HG03354 (cell line): ENCODE measurements around the gene CSF2.
"Not testable (repeated sequence)": the region's sequence is repeated elsewhere in the genome, so short reads cannot be mapped to it uniquely, and the experiment has no call there.

Source experiments
- ATAC-seq: cut with Tn5 transposase; IDR thresholded peaks from one replicate; pipeline ENCODE4 v1.9.1; 2021; ENCODE audit warnings: mild to moderate bottlenecking; ENCODE audit not compliant: unreplicated experiment, poor library complexity, severe bottlenecking

CSF2 gene

DNA sequence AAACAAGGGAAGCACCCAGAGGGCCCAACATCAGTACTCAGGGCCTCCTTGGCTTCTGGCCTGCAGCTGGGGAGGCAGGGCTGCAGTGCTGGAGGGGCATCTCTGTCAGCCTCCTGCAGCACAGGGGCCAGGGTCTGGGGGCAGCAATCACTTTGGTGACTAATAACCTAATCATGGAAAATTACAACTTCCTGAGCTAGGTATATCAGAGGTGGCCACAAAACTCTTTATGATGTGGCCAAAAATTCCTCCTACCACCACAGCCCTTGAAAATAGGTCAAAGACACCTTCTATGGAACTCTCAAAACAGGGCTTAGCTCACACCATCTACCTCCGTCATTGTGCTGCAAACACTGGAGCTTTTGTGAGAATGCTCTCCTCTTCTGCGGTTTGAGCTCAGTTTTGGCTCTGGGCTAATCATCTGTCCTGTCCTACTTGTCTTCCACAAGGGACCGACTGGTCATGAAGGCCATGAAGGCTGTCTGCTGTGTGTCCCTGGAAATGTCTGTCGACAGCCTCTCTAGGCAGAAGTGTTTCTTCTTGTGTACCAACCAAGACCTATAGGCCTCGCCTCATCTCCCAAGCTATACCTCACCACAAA lies 28.6 kb downstream of the CSF2 start:
- no peak for ATAC-seq

- ATAC-seq: no peak
Observed at GRCh38 chr5:132102944-132103331, 29.3 kb downstream of the CSF2 start.

GRCh38 chr5:132103332-132103951 lies 29.9 kb downstream of the CSF2 start:
- peak; percentile 80 for ATAC-seq

DNA sequence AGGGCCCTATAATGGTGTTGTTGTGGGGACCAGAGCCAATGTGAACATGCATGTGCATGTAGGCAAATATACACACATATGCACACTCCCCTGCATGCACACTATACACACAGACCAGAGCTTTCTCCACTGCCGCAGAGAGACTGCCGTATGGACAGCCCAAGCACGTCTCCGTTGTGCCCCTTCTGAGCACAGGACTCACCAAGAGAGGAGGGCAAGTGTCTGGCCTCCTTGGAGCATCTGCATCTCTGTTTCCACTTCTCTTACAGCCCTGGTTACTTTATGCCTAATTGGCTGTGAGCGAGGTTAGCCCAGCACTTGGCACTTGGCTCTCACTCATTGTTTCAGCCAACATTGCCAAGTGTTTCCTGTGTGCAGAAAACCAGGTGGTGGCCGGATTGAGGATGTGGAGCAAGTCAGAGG lies 30.4 kb downstream of the CSF2 start:
- peak; percentile 22 for ATAC-seq

DNA sequence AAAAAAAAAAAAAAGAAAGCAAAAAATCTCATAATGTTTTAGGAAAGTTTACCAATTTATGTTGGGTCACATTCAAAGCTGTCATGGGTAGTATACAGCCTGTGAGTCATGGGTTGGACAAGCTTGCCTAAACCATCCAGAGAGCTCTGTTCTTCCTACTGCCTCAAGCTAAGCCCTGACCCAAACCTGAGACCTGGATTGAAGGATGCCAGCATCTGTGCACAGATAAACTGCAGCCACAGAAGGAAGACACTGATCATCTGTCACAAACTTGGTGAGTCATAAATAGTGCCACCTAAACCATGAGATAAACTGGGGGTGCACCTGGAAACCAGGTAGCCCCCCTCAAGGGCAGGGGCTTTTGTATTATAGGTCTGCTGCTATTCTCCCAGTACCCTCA lies 31.0 kb downstream of the CSF2 start:
- ATAC-seq: no peak

- ATAC-seq: no peak
Observed at GRCh38 chr5:132105688-132106087, 32.1 kb downstream of the CSF2 start.

DNA sequence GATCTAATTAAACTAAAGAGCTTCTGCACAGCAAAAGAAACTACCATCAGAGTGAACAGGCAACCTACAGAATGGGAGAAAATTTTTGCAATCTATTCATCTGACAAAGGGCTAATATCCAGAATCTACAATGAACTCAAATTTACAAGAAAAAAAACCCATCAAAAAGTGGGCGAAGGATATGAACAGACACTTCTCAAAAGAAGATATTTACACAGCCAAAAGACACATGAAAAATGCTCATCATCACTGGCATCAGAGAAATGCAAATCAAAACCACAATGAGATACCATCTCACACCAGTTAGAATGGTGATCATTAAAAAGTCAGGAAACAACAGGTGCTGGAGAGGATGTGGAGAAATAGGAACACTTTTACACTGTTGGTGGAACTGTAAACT lies 34.9 kb downstream of the CSF2 start:
- ATAC-seq: not testable (repeated sequence)

- not testable (repeated sequence) for ATAC-seq
Observed at GRCh38 chr5:132108957-132109356, 35.4 kb downstream of the CSF2 start.

GRCh38 chr5:132109494-132110053 lies 36.0 kb downstream of the CSF2 start:
- ATAC-seq: no peak

DNA sequence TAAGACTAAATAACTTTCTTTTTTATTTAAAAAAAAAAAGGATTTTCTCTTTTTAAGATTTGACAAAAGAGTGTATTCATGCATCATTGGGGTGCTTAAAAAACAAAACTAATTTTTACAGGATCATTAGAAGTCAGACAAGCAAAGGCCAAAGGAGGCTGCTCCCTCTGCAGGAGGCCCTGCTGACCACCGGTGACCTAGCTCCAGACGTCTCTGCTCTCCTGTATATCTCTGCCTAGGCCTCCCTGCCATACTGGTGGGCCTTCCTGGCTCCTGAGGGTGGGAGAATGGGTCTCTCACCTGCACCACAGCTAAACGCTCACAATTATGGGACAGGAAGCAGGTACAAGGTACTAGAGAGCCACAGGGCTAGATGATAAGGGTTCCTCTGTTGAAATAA lies 36.6 kb downstream of the CSF2 start:
- no peak for ATAC-seq

DNA sequence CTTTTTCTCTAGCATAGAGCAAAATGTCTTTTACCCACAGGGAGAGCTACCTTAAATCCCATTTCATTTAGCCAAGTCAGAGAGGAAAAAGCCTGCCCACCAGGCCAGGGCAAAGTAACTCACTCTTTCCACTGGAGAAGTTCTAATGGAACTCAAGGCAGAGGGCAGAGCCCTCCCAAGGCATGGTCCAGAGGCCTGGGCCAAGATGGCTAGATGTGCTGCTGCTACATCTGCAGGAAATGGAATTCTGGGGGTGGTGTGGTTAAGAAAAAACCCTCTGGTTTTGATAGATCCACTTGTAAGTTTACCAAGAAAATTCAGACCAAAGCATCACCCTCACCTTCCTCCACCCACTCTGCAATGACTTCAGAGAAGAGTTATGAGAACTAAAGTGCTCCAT lies 37.3 kb downstream of the CSF2 start:
- no peak for ATAC-seq

- no peak for ATAC-seq
Observed at GRCh38 chr5:132112111-132112510, 38.5 kb downstream of the CSF2 start.

DNA sequence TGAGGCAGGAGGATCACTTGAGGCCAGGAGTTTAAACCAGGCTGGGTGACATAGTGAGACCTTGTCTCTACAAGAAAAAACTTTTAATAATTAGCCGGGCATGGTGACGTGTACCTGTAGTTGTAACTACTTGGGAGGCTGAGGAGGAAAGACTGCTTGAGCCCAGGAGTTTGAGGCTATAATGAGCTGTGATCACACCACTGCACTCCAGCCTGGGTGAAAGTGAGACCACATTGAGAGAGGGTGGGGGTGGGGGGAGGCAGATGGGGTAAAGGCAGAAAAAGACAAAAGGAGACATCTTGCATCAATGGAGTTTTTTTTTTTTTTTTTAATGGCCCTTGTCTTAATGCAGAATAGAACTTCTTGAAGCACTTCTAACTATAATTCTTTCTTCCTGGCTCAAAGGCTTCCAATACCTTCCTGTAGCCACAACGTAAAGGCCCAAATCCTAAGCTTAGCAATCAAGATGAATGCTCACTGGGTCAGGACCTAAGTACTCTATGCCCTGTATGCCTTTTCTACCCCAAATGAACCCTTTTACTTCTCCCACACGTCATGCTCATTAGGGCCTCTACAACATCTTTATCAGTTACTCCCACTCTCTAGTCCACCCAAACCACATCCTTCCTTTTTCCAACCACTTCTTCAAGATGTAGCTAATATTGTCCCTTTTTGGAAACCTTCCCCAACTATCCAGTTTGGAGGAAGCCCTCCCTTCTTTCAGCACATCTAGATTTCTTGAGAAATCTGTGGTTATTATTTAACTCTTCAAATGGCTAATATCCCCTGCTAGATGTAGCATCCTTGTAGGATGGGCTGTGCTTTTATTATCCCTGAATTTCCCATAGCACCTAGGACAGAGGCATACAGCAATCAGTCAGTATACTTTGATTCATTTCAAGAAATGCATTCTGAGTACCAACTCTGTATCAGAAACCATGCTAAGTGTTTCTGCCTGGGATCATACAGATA lies 40.8 kb downstream of the CSF2 start:
- no peak for ATAC-seq

DNA sequence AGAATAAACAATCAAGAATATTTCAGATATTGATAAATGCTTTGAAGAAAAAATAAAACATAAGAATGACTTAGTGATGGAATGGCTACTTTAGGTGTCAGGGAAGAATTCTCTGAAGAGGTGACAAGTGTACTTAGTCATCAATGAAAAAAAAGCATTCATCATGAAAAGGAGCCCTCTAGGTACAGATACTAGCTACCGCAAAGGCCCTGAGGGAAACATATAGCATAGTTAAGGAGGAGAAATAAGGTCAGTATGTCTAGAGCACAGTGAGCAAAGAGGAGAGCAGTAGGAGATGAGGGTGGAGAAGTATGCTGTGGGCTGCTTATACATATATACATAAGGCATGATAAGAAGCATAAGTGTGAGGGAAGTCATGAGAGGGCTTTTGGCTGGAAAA lies 41.8 kb downstream of the CSF2 start:
- ATAC-seq: no peak

DNA sequence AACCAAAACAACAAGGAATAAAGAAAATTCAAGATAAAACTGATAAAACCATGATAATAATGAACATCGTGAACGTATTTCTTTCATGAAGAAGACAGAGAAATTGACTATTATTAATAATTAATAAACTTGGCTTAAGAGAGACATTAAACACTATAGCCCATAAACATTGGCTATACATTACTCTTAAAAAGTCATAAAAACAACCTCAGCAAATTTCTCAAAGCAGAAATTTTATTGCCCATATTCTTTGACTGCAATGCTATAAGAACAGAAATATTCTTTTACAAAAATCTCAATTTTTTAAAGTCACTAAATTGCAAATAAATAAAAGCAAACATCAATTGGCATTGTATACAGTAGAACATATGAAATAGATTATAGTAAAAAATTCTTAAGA lies 42.5 kb downstream of the CSF2 start:
- ATAC-seq: no peak

DNA sequence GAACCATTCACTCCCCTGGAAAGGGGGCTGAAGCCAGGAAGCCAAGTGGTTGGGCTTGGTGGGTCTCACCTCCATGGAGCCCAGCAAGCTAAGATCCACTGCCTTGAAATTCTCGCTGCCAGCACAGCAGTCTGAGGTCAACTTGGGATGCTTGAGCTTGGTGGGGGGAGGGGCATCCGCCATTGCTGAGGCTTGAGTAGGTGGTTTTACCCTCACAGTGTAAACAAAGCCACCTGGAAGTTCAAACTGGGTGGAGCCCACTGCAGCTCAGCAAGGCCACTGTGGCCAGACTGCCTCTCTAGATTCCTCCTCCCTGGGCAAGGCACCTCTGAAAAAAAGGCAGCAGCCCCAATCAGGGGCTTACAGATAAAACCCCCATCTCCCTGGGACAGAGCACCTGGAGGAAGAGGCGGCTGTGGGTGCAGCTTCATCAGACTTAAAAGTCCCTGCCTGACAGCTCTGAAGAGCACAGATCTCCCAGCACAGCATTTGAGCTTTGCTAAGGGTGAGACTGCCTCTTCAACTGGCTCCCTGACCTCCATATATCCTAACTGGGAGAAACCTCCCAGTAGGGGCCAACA lies 43.4 kb downstream of the CSF2 start:
- not testable (repeated sequence) for ATAC-seq

DNA sequence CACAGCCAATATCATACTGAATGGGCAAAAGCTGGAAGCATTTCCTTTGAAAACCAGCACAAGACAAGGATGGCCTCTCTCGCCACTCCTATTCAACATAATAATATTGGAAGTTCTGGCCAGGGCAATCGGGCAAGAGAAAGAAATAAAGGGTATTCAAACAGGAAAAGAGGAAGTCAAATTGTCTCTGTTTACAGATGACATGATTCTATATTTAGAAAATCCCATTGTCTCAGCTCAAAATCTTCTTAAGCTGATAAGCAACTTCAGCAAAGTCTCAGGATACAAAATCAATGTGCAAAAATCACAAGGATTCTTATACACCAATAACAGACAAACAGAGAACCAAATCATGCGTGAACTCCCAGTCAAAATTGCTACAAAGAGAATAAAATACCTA lies 47.1 kb downstream of the CSF2 start:
- not testable (repeated sequence) for ATAC-seq

GRCh38 chr5:132122971-132123370 lies 49.4 kb downstream of the CSF2 start:
- not testable (repeated sequence) for ATAC-seq

- not testable (repeated sequence) for ATAC-seq
Observed at GRCh38 chr5:132123578-132123977, 50.0 kb downstream of the CSF2 start.
